Neuron (in vitro differentiated cells): ENCODE measurements around the gene FAM111A.
"Not testable (repeated sequence)": the region's sequence is repeated elsewhere in the genome, so short reads cannot be mapped to it uniquely, and the experiment has no call there.

ENCODE experiments used
- H2AFZ ChIP-seq: one replicate; pipeline ENCODE4 v1.6.1; 2013; ENCODE audit warnings: low read depth, mild to moderate bottlenecking, inconsistent platforms, low read length, moderate library complexity
- H3K27me3 ChIP-seq: one replicate; pipeline ENCODE4 v1.6.1; 2013; ENCODE audit warnings: low read length; ENCODE audit not compliant: insufficient read depth
- H3K36me3 ChIP-seq: one replicate; pipeline ENCODE4 v1.6.1; 2013; ENCODE audit warnings: low read length; ENCODE audit not compliant: insufficient read depth
- H3K4me1 ChIP-seq: one replicate; pipeline ENCODE4 v1.6.1; 2013; ENCODE audit warnings: low read length; ENCODE audit not compliant: insufficient read depth
- H3K4me3 ChIP-seq: 2 replicates; pipeline ENCODE4 v1.5.1; 2013; ENCODE audit warnings: mild to moderate bottlenecking, low read length, moderate library complexity
- H3K9me3 ChIP-seq: one replicate; pipeline ENCODE4 v1.6.1; 2013; ENCODE audit warnings: low read length

FAM111A gene

DNA sequence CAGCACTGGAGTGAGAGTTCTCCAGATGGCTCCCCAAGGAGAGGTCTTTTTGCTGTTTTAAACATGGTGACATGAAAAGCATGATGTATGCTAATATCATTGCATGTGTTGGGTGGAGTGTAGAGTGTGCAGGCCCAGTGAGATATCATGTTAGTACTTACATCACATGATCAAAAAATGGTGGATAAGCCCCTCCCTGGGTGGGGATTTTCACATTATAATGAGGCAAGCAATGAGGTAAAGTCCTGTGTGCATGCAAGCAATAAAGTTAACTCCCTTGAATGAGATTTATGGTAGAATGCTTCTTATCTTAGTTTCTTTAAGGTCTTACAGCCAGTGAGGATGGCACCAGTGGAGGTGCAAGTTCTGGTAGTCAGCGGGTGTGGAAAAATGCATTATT is 27.1 kb upstream of the FAM111A start:
- H3K36me3 ChIP-seq: peaks cover 43% of the 10 kb centered on the region

GRCh38 chr11:59117774-59118173 is 24.9 kb upstream of the FAM111A start:
- H3K9me3 ChIP-seq: peaks cover 13% of the 10 kb centered on the region
- H3K36me3 ChIP-seq: peaks cover 35% of the 10 kb centered on the region
- no peak overlapping the region for H2AFZ ChIP-seq
- H3K27me3 ChIP-seq: no peaks in the 10 kb centered on the region
- H3K4me1 ChIP-seq: no peaks in the 10 kb centered on the region
- H3K4me3 ChIP-seq: no peak overlapping the region

More for the DNA sequence above, 27.1 kb upstream of the FAM111A start:
- H2AFZ ChIP-seq: no peak overlapping the region
- H3K4me3 ChIP-seq: no peak overlapping the region
- no peaks in the 10 kb centered on the region for H3K27me3 ChIP-seq
- H3K4me1 ChIP-seq: no peaks in the 10 kb centered on the region
- peaks cover 13% of the 10 kb centered on the region for H3K9me3 ChIP-seq

DNA sequence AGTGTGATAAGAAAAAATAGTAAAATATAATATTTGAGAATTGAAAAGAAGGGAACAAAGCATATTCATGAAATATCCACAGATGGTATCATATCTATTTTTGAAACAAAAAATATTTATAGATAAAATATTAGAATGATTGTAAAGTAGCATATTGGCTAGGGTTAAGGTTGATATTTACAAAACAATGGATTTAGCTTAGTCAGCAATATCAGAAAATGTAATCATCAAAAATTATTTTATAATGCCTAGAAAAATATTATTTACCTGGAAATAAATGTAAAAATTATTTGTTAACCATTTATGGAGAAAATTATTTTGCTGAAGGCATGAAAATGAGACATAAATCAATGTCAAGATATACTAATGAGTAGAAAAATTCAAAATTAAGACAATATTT is 22.8 kb upstream of the FAM111A start:
- H3K27me3 ChIP-seq: no peaks in the 10 kb centered on the region
- H2AFZ ChIP-seq: no peak overlapping the region
- peaks cover 29% of the 10 kb centered on the region for H3K36me3 ChIP-seq
- H3K4me1 ChIP-seq: no peaks in the 10 kb centered on the region
- peaks cover 14% of the 10 kb centered on the region for H3K9me3 ChIP-seq
- H3K4me3 ChIP-seq: no peak overlapping the region

DNA sequence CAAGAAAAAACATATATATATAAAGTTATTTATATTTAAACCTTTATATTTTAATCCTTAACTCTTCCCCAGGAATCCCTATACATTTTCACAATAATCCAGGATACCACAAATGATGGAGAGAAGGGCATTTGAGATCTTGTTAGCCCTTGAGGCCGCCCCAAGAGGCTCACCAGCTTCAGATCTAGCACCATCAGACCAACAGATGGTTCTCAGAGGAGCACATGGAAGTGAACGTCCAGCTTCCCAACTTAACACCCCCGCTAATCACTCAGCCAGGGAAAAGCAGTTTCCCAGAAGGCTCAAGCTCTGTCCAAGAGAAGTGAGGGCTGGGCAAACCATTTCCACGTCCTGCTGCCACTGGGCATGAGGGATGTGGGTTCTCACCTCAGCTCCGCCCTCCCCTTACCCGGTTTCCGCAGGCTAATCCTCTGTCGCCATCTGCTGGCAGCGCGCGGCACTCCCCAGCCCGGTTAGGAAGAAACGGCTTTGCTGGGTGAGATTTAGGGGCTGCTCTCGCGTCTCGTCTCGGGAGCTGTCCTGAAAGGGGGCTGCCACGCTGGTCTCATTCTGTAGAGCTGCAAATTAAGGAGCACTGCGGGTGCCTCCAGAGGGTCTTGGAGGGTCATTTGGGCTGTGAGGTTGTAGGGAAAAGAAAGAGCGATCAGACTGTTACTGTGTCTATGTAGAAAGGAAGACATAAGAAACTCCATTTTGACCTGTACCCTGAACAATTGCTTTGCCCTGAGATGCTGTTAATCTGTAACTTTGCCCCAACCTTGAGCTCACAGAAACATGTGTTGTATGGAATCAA is 6.8 kb upstream of the FAM111A start:
- peaks cover 8% of the 10 kb centered on the region for H3K9me3 ChIP-seq
- no peaks in the 10 kb centered on the region for H3K36me3 ChIP-seq
- no peak overlapping the region for H3K4me3 ChIP-seq
- no peaks in the 10 kb centered on the region for H3K27me3 ChIP-seq
- no peaks in the 10 kb centered on the region for H3K4me1 ChIP-seq
- peak overlapping the region; percentile 48 for H2AFZ ChIP-seq

DNA sequence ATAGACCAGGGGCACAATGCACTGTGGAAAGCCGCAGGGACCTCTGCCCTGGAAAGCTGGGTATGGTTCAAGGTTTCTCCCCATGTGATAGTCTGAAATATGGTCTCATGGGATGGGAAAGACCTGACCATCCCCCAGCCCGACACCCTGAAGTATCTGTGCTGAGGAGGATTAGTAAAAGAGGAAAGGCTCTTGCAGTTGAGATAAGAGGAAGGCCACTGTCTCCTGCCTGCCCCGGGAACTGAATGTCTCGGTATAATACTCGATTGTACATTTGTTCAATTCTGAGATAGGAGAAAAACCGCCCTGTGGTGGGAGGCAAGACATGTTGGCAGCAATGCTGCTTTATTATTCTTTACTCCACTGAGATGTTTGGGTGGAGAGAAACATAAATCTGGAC is 6.1 kb upstream of the FAM111A start:
- H3K9me3 ChIP-seq, H3K4me1 ChIP-seq, H3K4me3 ChIP-seq, H3K36me3 ChIP-seq, H3K27me3 ChIP-seq: not testable (repeated sequence)
- H2AFZ ChIP-seq: peak overlapping the region; percentile 48

DNA sequence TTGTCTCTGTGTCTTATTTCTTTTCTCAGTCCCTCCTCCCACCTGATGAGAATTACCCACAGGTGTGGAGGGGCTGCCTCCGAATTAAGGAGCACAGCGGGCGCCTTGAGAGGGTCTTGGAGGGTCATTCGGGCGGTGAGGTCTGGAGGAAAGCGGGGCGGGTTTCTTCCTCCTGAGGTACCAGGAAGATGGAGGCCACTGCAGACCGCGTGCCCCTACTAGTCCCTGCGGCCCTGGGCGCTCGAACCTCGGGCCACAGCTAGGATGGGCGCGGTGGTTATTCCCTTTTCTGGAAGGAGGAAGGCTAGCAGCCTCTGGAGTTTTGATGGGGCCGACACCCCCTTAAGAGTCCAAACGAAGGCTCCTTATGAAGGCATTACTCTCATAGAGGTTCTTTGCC is 5.5 kb upstream of the FAM111A start:
- no peak overlapping the region for H2AFZ ChIP-seq
- H3K4me1 ChIP-seq: peaks cover 3% of the 10 kb centered on the region
- no peaks in the 10 kb centered on the region for H3K27me3 ChIP-seq
- H3K4me3 ChIP-seq: no peak overlapping the region
- no peaks in the 10 kb centered on the region for H3K36me3 ChIP-seq
- peaks cover 1% of the 10 kb centered on the region for H3K9me3 ChIP-seq

DNA sequence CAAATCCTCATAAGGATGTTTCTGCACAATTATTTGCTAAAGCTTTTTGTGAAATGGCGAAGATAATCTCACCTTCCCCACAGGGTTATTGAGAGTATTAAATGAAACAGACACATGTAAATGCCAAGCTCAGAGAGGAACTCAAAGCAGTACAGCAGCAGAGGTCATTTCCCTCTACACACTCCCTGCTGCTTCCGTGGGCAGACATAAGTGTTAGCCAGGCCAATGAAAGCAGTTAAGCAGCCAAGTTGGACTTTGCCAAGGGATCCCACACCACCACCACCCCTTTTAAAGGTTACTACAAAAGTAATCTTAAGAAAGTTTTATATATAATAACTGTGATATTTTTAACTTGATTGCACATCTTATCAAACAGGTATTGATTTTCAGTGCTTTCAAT is 4.0 kb upstream of the FAM111A start:
- no peaks in the 10 kb centered on the region for H3K9me3 ChIP-seq
- H3K4me3 ChIP-seq: no peak overlapping the region
- H3K36me3 ChIP-seq: no peaks in the 10 kb centered on the region
- H3K27me3 ChIP-seq: no peaks in the 10 kb centered on the region
- no peak overlapping the region for H2AFZ ChIP-seq
- H3K4me1 ChIP-seq: peaks cover 7% of the 10 kb centered on the region

GRCh38 chr11:59141191-59141590 is 1.5 kb upstream of the FAM111A start:
- no peaks in the 10 kb centered on the region for H3K9me3 ChIP-seq
- no peak overlapping the region for H3K4me3 ChIP-seq
- H2AFZ ChIP-seq: no peak overlapping the region
- H3K36me3 ChIP-seq: no peaks in the 10 kb centered on the region
- no peaks in the 10 kb centered on the region for H3K27me3 ChIP-seq
- peaks cover 7% of the 10 kb centered on the region for H3K4me1 ChIP-seq

DNA sequence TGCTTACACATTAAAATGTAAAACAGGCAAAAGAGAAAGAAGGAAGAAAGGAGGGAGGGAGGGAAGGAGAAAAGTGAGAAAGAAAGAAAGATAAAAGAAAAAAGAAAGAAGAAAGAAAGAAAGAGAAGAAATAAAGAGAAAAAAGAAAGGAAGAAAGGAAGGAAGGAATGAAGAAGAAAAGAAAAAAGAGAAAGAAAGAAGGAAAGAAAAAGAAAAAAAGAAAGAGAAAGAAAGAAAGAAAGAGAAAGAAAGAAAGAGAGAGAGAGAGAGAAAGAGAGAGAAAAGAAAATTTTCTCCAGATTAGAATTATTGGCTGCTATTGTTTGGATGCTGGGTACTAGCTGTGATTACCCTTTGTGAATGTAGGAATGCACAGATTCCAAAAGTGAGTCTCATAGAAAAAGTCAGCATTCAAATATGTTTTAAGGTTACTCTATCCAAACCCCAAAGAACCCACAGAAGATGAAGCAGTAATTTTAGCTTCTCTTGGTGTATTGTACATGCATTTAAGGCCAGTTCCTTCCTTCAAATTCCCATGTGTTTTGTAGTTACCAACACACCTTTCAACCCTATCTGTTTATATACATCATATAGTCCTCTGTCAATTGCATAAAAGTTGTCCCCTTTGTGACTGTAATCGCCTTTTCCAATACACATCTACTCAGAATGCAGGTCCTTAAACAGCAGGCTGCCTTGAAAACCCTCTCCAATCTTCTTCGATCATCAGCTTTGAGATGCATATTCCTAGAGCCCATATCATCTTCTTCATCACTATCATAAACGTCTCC is 789 bp upstream of the FAM111A start:
- Histone ChIP-seq H3K27me3 (no peaks in the 10 kb centered on the region), H3K9me3 (no peaks in the 10 kb centered on the region), H3K36me3 (no peaks in the 10 kb centered on the region), H3K4me3 (peak overlapping the region; percentile 59), H3K4me1 (peaks cover 7% of the 10 kb centered on the region), H2AFZ (peak overlapping the region; percentile 95)

DNA sequence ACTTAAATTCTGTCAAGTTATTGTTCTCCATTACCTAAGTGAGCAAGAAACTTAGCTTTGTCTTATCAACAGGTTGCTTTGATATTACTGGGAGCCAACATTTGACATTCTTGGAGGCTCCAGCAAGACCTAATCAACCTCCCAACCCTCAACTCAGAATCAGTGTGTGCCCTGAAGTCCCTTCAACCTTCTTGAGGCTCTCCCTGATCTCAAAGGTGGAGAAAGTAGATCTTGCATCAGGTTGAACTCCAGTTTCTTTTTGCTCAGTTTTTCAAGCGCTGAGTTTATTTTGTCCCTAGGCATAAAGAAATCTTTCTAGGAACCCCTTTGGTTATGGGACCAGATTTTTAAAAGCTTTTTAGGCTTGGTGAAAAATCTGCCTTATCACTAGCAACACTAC is 1.4 kb downstream of the FAM111A start:
- H2AFZ ChIP-seq: no peak overlapping the region
- H3K4me3 ChIP-seq: no peak overlapping the region
- H3K4me1 ChIP-seq: peaks cover 7% of the 10 kb centered on the region
- no peaks in the 10 kb centered on the region for H3K36me3 ChIP-seq
- H3K9me3 ChIP-seq: no peaks in the 10 kb centered on the region
- H3K27me3 ChIP-seq: no peaks in the 10 kb centered on the region

- no peak overlapping the region for H3K4me3 ChIP-seq
- no peaks in the 10 kb centered on the region for H3K36me3 ChIP-seq
- H3K9me3 ChIP-seq: no peaks in the 10 kb centered on the region
- no peak overlapping the region for H2AFZ ChIP-seq
- H3K27me3 ChIP-seq: no peaks in the 10 kb centered on the region
- peaks cover 7% of the 10 kb centered on the region for H3K4me1 ChIP-seq
Measured at GRCh38 chr11:59144579-59145345, 2.1 kb downstream of the FAM111A start.

- no peaks in the 10 kb centered on the region for H3K36me3 ChIP-seq
- H2AFZ ChIP-seq: no peak overlapping the region
- H3K4me1 ChIP-seq: peaks cover 7% of the 10 kb centered on the region
- H3K9me3 ChIP-seq: no peaks in the 10 kb centered on the region
- no peaks in the 10 kb centered on the region for H3K27me3 ChIP-seq
- H3K4me3 ChIP-seq: no peak overlapping the region
Measured at GRCh38 chr11:59145534-59145933, 2.9 kb downstream of the FAM111A start.

DNA sequence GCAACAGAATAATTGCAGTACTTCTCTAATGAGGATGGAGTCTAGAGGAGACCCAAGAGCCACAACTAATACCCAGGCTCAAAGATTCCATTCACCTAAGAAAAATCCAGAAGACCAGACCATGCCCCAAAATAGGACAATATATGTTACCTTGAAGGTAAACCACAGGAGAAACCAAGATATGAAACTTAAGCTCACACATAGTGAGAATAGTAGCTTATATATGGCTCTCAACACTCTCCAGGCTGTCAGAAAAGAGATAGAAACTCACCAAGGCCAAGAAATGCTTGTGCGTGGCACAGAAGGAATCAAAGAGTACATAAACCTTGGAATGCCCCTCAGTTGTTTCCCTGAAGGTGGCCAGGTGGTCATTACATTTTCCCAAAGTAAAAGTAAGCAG is 9.1 kb downstream of the FAM111A start:
- no peak overlapping the region for H3K4me3 ChIP-seq
- H2AFZ ChIP-seq: no peak overlapping the region
- H3K27me3 ChIP-seq: no peaks in the 10 kb centered on the region
- no peaks in the 10 kb centered on the region for H3K36me3 ChIP-seq
- H3K9me3 ChIP-seq: no peaks in the 10 kb centered on the region
- H3K4me1 ChIP-seq: no peaks in the 10 kb centered on the region
